Ishikawa (cell line): ENCODE data around the gene MTMR8.
A peak's percentile ranks its signal among the peaks of the same experiment; 100 is the strongest.

Experiments
- CEBPB ChIP-seq: IDR thresholded peaks from 2 replicates; pipeline ENCODE4 v1.6.1; 2012
- CREB1 ChIP-seq: IDR thresholded peaks from 2 replicates; pipeline ENCODE4 v1.6.1; 2012; ENCODE audit warnings: low read depth
- EGR1 ChIP-seq: IDR thresholded peaks from 2 replicates; pipeline ENCODE4 v1.6.1; 2012
- EP300 ChIP-seq: IDR thresholded peaks from 2 replicates; pipeline ENCODE4 v1.6.1; 2012; ENCODE audit warnings: borderline replicate concordance
- FOXM1 ChIP-seq: IDR thresholded peaks from 2 replicates; pipeline ENCODE4 v1.6.1; 2012; ENCODE audit warnings: low read depth, borderline replicate concordance
- MAX ChIP-seq: IDR thresholded peaks from 2 replicates; pipeline ENCODE4 v1.6.1; 2012
- NFIC ChIP-seq: IDR thresholded peaks from 2 replicates; pipeline ENCODE4 v1.6.1; 2012
- RAD21 ChIP-seq: IDR thresholded peaks from 2 replicates; pipeline ENCODE4 v1.6.1; 2012; ENCODE audit warnings: low read depth
- REST ChIP-seq: IDR thresholded peaks from 2 replicates; pipeline ENCODE4 v1.6.1; 2012; ENCODE audit warnings: low read depth, mild to moderate bottlenecking
- TAF1 ChIP-seq: IDR thresholded peaks from 2 replicates; pipeline ENCODE4 v1.6.1; 2012; ENCODE audit warnings: low read depth, mild to moderate bottlenecking
- TCF12 ChIP-seq: IDR thresholded peaks from 2 replicates; pipeline ENCODE4 v1.6.1; 2012; ENCODE audit warnings: low read depth
- TEAD4 ChIP-seq: IDR thresholded peaks from 2 replicates; pipeline ENCODE4 v1.6.1; 2012
- USF1 ChIP-seq: IDR thresholded peaks from 2 replicates; pipeline ENCODE4 v1.6.1; 2012
- YY1 ChIP-seq: IDR thresholded peaks from 2 replicates; pipeline ENCODE4 v1.6.1; 2012; ENCODE audit warnings: low read depth
- ZBTB7A ChIP-seq: IDR thresholded peaks from 2 replicates; pipeline ENCODE4 v1.6.1; 2012; ENCODE audit warnings: low read depth

Gene MTMR8

GRCh38 chrX:64394874-64395567, at the start of gene MTMR8:
MTMR8 (minus strand) TSS chrX:64395452; CDS start chrX:64395363, 89 bp downstream.
- no peak for TF ChIP-seq ZBTB7A
- no peak for TF ChIP-seq TAF1
- TF ChIP-seq RAD21: no peak
- peak; percentile 97 for TF ChIP-seq YY1
- no peak for TF ChIP-seq EP300
- TF ChIP-seq CREB1: no peak
- no peak for TF ChIP-seq FOXM1
- TF ChIP-seq MAX: 0 out of 2 replicates have a peak, but pooled peaks have one; percentile 33
- no peak for TF ChIP-seq EGR1
- TF ChIP-seq USF1: peak; percentile 86
- TF ChIP-seq TCF12: no peak
- TF ChIP-seq REST: no peak

- TF ChIP-seq RAD21: no peak
- no peak for TF ChIP-seq REST
- TF ChIP-seq CEBPB: no peak
- TF ChIP-seq TCF12: no peak
Observed at GRCh38 chrX:64439551-64439950, 44.3 kb upstream of the MTMR8 start.

GRCh38 chrX:64437665-64438064, 42.4 kb upstream of the MTMR8 start:
- TF ChIP-seq NFIC (no peak), EP300 (no peak), CREB1 (no peak), TEAD4 (no peak), TCF12 (no peak), TAF1 (no peak), USF1 (no peak), EGR1 (no peak), ZBTB7A (no peak), RAD21 (no peak), MAX (no peak)

- TF ChIP-seq EGR1 (no peak), MAX (no peak), TAF1 (no peak), NFIC (no peak), USF1 (no peak), REST (no peak), TCF12 (no peak), CREB1 (no peak), ZBTB7A (no peak), FOXM1 (no peak)
Observed at GRCh38 chrX:64437218-64437617, 42.0 kb upstream of the MTMR8 start.
